GM23338 (cell line): ENCODE results near the gene SHOC1. TPM values are rescaled to one million over a fixed set of nuclear protein-coding genes. Genes with fewer than 3 reads are reported as not detected.

Experiments used
- ATAC-seq: fragments of 200-7000 bp; cut with Tn5 transposase; 3 replicates; pipeline ENCODE4 v1.9.1; 2020
- DNase-seq: peaks from one replicate; pipeline ENCODE4 v3.0.0-alpha.2; 2015; ENCODE audit warnings: low spot score
- H2AFZ ChIP-seq: fragments of 200-600 bp; sonication (generic); 2 replicates; pipeline ENCODE4 v1.8.0; 2016; ENCODE audit warnings: antibody characterized with exemption, mild to moderate bottlenecking, moderate library complexity
- H3F3A ChIP-seq: fragments of 200-600 bp; sonication (generic); replicated peaks from 2 replicates; pipeline ENCODE4 v1.8.0; 2017; ENCODE audit warnings: antibody characterized with exemption, mixed run types, low read depth
- H3K27ac ChIP-seq: fragments of 200-600 bp; sonication (generic); 2 replicates; pipeline ENCODE4 v1.6.1; 2016; ENCODE audit warnings: low read depth
- H3K27me3 ChIP-seq: fragments of 200-600 bp; sonication (generic); 2 replicates; pipeline ENCODE4 v1.8.0; 2016; ENCODE audit warnings: mild to moderate bottlenecking, mixed run types, moderate library complexity; ENCODE audit not compliant: insufficient read depth
- H3K36me3 ChIP-seq: fragments of 200-600 bp; sonication (generic); 2 replicates; pipeline ENCODE4 v1.8.0; 2016; ENCODE audit warnings: mild to moderate bottlenecking; ENCODE audit not compliant: insufficient read depth
- H3K4me1 ChIP-seq: fragments of 200-600 bp; sonication (generic); 2 replicates; pipeline ENCODE4 v1.8.0; 2016; ENCODE audit warnings: mild to moderate bottlenecking, moderate library complexity; ENCODE audit not compliant: insufficient read depth
- H3K4me2 ChIP-seq: fragments of 200-600 bp; sonication (generic); 2 replicates; pipeline ENCODE4 v1.7.1; 2017; ENCODE audit warnings: mixed run types
- H3K4me3 ChIP-seq: fragments of 200-600 bp; sonication (generic); 2 replicates; pipeline ENCODE4 v1.6.1; 2016; ENCODE audit warnings: mixed run types
- H3K79me2 ChIP-seq: fragments of 200-600 bp; sonication (generic); replicated peaks from 2 replicates; pipeline ENCODE4 v1.8.0; 2017; ENCODE audit warnings: mild to moderate bottlenecking; ENCODE audit not compliant: insufficient read depth
- H3K9me2 ChIP-seq: fragments of 200-600 bp; sonication (generic); 2 replicates; pipeline ENCODE4 v1.8.0; 2017; ENCODE audit not compliant: insufficient read depth
- H4K20me1 ChIP-seq: fragments of 200-600 bp; sonication (generic); replicated peaks from 2 replicates; pipeline ENCODE4 v1.8.0; 2017; ENCODE audit warnings: mild to moderate bottlenecking; ENCODE audit not compliant: insufficient read depth
- H3K27ac Mint-ChIP-seq: 2 replicates; pipeline ENCODE4 v1.8.0; 2020; ENCODE audit warnings: inconsistent platforms, mild to moderate bottlenecking, moderate library complexity, mixed read lengths
- H3K27me3 Mint-ChIP-seq: 3 replicates; pipeline ENCODE4 v1.8.0; 2022; ENCODE audit warnings: low read depth, mild to moderate bottlenecking, moderate library complexity, mixed read lengths, inconsistent platforms; ENCODE audit not compliant: insufficient read depth, poor library complexity
- H3K36me3 Mint-ChIP-seq: 3 replicates; pipeline ENCODE4 v1.8.0; 2021; ENCODE audit warnings: low read depth, mild to moderate bottlenecking, inconsistent platforms, moderate library complexity, mixed read lengths
- H3K4me1 Mint-ChIP-seq: 3 replicates; pipeline ENCODE4 v1.8.0; 2020; ENCODE audit warnings: mild to moderate bottlenecking, inconsistent platforms, mixed read lengths
- H3K4me3 Mint-ChIP-seq: 3 replicates; pipeline ENCODE4 v1.8.0; 2021; ENCODE audit warnings: moderate library complexity, mild to moderate bottlenecking, inconsistent platforms, mixed read lengths
- H3K9me3 Mint-ChIP-seq: 3 replicates; pipeline ENCODE4 v1.8.0; 2020; ENCODE audit warnings: moderate library complexity, mild to moderate bottlenecking, inconsistent platforms, mixed read lengths
- CREB1 ChIP-seq: fragments of 250-450 bp; sonication (Bioruptor Pico); IDR thresholded peaks from 2 replicates; pipeline ENCODE4 v1.5.0; 2020; ENCODE audit warnings: low read depth, mild to moderate bottlenecking, moderate library complexity
- EZH2phosphoT487 ChIP-seq: fragments of 200-600 bp; sonication (generic); IDR thresholded peaks from one replicate; pipeline ENCODE4 v1.8.1; 2018; ENCODE audit warnings: antibody characterized with exemption; ENCODE audit not compliant: unreplicated experiment
- NANOG ChIP-seq: IDR thresholded peaks from 2 replicates; pipeline ENCODE4 v1.6.1; 2016; ENCODE audit warnings: antibody characterized with exemption, borderline replicate concordance
- STAT1 ChIP-seq: IDR thresholded peaks from one replicate; pipeline ENCODE4 v1.6.1; 2016; ENCODE audit warnings: antibody characterized with exemption; ENCODE audit not compliant: unreplicated experiment
- ZNF331 ChIP-seq: fragments of 250-450 bp; sonication (Bioruptor Pico); IDR thresholded peaks from 2 replicates; pipeline ENCODE4 v1.5.0; 2020; ENCODE audit warnings: low read depth, mild to moderate bottlenecking, moderate library complexity
- polyA plus RNA-seq: library from polyadenylated mRNA; unstranded; fragments of >200 nt; fragmentation: Nextera tagmentation; extraction: Ambion mirVana; gene quantifications from 2 replicates; pipeline ENCODE4 v1.2.1, GENCODE V29; 2016
- total RNA-seq: library from RNA; depleted of rRNA; stranded (reverse); fragments of >200 nt; shearing (Covaris generic); gene quantifications from 2 replicates; pipeline ENCODE4 v1.2.3, GENCODE V29; 2014
- TF ChIP-seq, protein P1 (sequence below): fragments of 250-450 bp; sonication (Bioruptor Pico); IDR thresholded peaks from 2 replicates; pipeline ENCODE4 v1.5.0; 2020; ENCODE audit warnings: mild to moderate bottlenecking, moderate library complexity
- TF ChIP-seq, protein P2 (sequence below): IDR thresholded peaks from 2 replicates; pipeline ENCODE4 v1.6.1; 2016; ENCODE audit warnings: antibody characterized with exemption

The SHOC1 gene
- total and polyA plus RNA-seq, 2 experiments from 2014 or later: 0.39 TPM; not detected in 1

DNA sequence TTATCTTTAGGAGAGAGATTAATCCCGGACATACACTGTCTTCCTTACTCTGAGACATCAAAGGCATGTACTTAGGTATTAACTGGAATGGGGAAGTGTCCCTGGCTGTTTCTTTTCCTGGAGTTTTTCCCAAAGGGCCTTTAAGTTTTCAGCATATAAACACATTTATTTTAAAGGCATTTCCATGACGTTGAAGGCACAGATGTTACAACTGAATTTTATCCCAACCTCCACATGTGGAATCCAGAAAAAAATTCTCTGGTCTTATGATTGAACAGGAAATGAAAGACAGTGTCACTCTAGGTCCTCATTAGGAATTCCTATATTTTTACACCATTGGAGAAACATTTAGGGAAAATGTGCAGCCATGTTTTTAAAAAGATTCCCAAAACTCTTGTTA is 41.6 kb upstream of the SHOC1 start (continued):
- TF ChIP-seq, protein P1, sequence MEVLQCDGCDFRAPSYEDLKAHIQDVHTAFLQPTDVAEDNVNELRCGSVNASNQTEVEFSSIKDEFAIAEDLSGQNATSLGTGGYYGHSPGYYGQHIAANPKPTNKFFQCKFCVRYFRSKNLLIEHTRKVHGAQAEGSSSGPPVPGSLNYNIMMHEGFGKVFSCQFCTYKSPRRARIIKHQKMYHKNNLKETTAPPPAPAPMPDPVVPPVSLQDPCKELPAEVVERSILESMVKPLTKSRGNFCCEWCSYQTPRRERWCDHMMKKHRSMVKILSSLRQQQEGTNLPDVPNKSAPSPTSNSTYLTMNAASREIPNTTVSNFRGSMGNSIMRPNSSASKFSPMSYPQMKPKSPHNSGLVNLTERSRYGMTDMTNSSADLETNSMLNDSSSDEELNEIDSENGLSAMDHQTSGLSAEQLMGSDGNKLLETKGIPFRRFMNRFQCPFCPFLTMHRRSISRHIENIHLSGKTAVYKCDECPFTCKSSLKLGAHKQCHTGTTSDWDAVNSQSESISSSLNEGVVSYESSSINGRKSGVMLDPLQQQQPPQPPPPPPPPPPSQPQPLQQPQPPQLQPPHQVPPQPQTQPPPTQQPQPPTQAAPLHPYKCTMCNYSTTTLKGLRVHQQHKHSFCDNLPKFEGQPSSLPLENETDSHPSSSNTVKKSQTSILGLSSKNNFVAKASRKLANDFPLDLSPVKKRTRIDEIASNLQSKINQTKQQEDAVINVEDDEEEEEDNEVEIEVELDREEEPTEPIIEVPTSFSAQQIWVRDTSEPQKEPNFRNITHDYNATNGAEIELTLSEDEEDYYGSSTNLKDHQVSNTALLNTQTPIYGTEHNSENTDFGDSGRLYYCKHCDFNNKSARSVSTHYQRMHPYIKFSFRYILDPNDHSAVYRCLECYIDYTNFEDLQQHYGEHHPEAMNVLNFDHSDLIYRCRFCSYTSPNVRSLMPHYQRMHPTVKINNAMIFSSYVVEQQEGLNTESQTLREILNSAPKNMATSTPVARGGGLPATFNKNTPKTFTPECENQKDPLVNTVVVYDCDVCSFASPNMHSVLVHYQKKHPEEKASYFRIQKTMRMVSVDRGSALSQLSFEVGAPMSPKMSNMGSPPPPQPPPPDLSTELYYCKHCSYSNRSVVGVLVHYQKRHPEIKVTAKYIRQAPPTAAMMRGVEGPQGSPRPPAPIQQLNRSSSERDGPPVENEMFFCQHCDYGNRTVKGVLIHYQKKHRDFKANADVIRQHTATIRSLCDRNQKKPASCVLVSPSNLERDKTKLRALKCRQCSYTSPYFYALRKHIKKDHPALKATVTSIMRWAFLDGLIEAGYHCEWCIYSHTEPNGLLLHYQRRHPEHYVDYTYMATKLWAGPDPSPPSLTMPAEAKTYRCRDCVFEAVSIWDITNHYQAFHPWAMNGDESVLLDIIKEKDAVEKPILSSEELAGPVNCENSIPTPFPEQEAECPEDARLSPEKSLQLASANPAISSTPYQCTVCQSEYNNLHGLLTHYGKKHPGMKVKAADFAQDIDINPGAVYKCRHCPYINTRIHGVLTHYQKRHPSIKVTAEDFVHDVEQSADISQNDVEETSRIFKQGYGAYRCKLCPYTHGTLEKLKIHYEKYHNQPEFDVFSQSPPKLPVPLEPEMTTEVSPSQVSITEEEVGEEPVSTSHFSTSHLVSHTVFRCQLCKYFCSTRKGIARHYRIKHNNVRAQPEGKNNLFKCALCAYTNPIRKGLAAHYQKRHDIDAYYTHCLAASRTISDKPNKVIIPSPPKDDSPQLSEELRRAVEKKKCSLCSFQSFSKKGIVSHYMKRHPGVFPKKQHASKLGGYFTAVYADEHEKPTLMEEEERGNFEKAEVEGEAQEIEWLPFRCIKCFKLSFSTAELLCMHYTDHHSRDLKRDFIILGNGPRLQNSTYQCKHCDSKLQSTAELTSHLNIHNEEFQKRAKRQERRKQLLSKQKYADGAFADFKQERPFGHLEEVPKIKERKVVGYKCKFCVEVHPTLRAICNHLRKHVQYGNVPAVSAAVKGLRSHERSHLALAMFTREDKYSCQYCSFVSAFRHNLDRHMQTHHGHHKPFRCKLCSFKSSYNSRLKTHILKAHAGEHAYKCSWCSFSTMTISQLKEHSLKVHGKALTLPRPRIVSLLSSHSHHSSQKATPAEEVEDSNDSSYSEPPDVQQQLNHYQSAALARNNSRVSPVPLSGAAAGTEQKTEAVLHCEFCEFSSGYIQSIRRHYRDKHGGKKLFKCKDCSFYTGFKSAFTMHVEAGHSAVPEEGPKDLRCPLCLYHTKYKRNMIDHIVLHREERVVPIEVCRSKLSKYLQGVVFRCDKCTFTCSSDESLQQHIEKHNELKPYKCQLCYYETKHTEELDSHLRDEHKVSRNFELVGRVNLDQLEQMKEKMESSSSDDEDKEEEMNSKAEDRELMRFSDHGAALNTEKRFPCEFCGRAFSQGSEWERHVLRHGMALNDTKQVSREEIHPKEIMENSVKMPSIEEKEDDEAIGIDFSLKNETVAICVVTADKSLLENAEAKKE (CRISPR knock-in tag): no peak
- no peak for TF ChIP-seq STAT1
- TF ChIP-seq EZH2phosphoT487: no peak
- no peak for TF ChIP-seq CREB1 (CRISPR knock-in tag)

DNA sequence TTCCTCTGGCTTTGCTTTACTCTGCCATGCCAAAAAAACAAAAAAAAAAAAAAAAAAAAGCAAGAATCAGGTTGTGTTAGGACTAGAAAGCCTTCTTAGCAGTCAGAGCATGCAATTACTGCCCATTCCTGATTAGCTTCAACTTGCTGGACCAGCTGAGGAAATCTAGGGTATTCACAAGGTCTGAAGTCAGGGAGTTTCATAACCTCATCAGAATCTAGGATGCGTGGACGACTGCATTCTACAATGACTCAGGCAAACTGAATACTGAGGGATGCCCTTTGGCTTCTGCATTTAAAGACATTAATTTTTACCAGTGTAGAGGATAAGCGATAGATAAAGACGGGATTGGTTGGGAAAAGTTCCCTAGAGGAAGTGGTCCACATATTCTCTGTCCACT is 39.2 kb upstream of the SHOC1 start:
- Mint-ChIP-seq H3K9me3 (no peaks in the 10 kb centered on the region), H3K4me3 (no peak overlapping the region), H3K27me3 (no peaks in the 10 kb centered on the region), H3K36me3 (no peaks in the 10 kb centered on the region), H3K27ac (no peak overlapping the region), H3K4me1 (no peaks in the 10 kb centered on the region)
- ATAC-seq (no peak), DNase-seq (no peak)
- Histone ChIP-seq H3K4me2 (no peak overlapping the region), H3K27ac (no peak overlapping the region), H3K4me3 (no peak overlapping the region), H4K20me1 (no peaks in the 10 kb centered on the region), H3K36me3 (no peaks in the 10 kb centered on the region), H2AFZ (no peak overlapping the region), H3K9me2 (no peaks in the 10 kb centered on the region), H3F3A (no peaks in the 10 kb centered on the region), H3K79me2 (no peaks in the 10 kb centered on the region), H3K4me1 (no peaks in the 10 kb centered on the region), H3K27me3 (no peaks in the 10 kb centered on the region)
- TF ChIP-seq NANOG (no peak), ZNF331 (no peak), EZH2phosphoT487 (no peak)
- TF ChIP-seq, protein P1 (CRISPR knock-in tag): no peak
- TF ChIP-seq, protein P2, sequence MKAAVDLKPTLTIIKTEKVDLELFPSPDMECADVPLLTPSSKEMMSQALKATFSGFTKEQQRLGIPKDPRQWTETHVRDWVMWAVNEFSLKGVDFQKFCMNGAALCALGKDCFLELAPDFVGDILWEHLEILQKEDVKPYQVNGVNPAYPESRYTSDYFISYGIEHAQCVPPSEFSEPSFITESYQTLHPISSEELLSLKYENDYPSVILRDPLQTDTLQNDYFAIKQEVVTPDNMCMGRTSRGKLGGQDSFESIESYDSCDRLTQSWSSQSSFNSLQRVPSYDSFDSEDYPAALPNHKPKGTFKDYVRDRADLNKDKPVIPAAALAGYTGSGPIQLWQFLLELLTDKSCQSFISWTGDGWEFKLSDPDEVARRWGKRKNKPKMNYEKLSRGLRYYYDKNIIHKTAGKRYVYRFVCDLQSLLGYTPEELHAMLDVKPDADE: no peak
